Measurements from ENCODE around the gene ARHGEF4. TPM values are rescaled to one million over a fixed set of nuclear protein-coding genes. Genes with fewer than 3 reads are reported as not detected.
A peak's percentile ranks its signal among the peaks of the same experiment; 100 is the strongest.

The ARHGEF4 gene
- total RNA-seq, 1 donor from 2014 or later: 74.8 TPM

- Histone ChIP-seq H3K36me3 (ENCODE audit: control insufficient read depth, insufficient read depth, low read length) (peaks cover 2% of the 10 kb centered on the region), H3K4me3 (ENCODE audit: low read depth, low read length) (no peak overlapping the region), H3K27me3 (ENCODE audit: control insufficient read depth, insufficient read depth, low read length) (no peaks in the 10 kb centered on the region)
- DNase-seq (ENCODE audit: low read depth) (no peak), FAIRE-seq (no peak)
- TF ChIP-seq, protein P1, sequence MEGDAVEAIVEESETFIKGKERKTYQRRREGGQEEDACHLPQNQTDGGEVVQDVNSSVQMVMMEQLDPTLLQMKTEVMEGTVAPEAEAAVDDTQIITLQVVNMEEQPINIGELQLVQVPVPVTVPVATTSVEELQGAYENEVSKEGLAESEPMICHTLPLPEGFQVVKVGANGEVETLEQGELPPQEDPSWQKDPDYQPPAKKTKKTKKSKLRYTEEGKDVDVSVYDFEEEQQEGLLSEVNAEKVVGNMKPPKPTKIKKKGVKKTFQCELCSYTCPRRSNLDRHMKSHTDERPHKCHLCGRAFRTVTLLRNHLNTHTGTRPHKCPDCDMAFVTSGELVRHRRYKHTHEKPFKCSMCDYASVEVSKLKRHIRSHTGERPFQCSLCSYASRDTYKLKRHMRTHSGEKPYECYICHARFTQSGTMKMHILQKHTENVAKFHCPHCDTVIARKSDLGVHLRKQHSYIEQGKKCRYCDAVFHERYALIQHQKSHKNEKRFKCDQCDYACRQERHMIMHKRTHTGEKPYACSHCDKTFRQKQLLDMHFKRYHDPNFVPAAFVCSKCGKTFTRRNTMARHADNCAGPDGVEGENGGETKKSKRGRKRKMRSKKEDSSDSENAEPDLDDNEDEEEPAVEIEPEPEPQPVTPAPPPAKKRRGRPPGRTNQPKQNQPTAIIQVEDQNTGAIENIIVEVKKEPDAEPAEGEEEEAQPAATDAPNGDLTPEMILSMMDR (IDR thresholded peaks at IDR 0.05; ENCODE audit: insufficient read depth, low read length, severe bottlenecking): no peak
Measured at GRCh38 chr2:130874512-130874911, 37.8 kb downstream of the ARHGEF4 start.

DNA sequence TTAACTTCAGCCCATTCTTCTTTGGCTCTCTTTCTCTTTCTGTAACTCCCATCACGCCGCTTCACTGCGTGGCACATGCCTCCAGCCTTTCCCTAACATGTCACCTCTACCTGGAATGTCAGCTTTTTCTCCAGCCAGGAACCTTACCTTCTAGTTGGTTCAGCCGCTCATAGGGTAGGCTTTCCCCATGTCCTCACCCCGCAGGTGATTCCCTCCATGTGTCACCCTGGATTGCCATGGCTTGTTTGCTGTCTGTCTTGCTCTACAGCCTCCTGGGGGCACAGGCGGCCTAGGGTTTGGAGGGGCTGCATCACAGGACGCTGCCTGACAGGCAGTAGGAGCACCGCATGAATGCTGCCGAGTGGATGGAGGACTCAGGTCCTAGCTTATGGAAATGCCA lies 39.2 kb downstream of the ARHGEF4 start:
- Histone ChIP-seq H3K4me3 (ENCODE audit: low read depth, low read length) (no peak overlapping the region), H3K36me3 (ENCODE audit: control insufficient read depth, insufficient read depth, low read length) (peaks cover 3% of the 10 kb centered on the region), H3K27me3 (ENCODE audit: control insufficient read depth, insufficient read depth, low read length) (no peaks in the 10 kb centered on the region)
- TF ChIP-seq, protein P1 (IDR thresholded peaks at IDR 0.05; ENCODE audit: insufficient read depth, low read length, severe bottlenecking): no peak
- FAIRE-seq: no peak
- DNase-seq (ENCODE audit: low read depth): no peak

DNA sequence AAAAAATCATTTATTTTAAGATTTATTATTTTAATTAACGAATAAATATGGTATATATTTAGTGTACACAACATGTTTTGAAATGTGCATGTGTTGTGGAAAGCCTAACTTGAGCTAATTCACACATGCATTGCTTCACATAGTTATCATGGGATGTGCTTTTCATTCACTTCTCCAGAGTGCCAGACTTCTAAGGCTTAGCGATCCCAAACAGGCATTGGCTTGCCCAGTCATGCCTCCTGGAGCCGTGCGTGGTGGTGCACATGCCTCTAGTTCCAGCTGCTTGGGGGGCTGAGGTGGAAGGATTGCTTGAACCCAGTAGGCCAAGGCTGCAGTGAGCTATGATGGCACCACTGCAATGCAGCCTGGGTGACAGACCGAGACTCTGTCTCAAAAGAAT lies 40.5 kb downstream of the ARHGEF4 start:
- DNase-seq (ENCODE audit: low read depth) (peak; percentile 85), FAIRE-seq (no peak)
- TF ChIP-seq, protein P1 (IDR thresholded peaks at IDR 0.05; ENCODE audit: insufficient read depth, low read length, severe bottlenecking): no peak
- Histone ChIP-seq H3K4me3 (ENCODE audit: low read depth, low read length) (no peak overlapping the region), H3K27me3 (ENCODE audit: control insufficient read depth, insufficient read depth, low read length) (no peaks in the 10 kb centered on the region), H3K36me3 (ENCODE audit: control insufficient read depth, insufficient read depth, low read length) (peaks cover 3% of the 10 kb centered on the region)

DNA sequence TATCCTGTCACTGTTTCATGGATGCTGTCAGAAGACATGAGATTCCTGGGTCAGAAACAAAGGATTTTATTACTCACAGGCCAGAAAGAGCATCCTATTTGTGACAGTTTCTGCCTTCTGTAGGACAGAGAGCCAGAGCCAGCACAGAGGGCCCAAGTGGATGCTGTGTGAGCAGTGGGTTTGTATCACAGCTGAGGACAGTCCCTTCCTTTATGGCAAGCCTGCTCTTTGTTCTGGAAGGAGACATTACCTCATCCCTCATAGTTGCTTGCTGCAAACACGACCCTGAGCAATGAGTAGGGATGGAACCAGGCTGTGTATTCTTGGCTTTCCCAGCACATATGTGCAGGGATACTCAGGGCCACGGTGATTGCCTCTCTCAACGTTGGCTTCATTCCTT lies 41.6 kb downstream of the ARHGEF4 start:
- peaks cover 3% of the 10 kb centered on the region for H3K36me3 ChIP-seq (ENCODE audit: control insufficient read depth, insufficient read depth, low read length)
- DNase-seq (ENCODE audit: low read depth) (no peak), FAIRE-seq (no peak)
- TF ChIP-seq, protein P1 (IDR thresholded peaks at IDR 0.05; ENCODE audit: insufficient read depth, low read length, severe bottlenecking): no peak
- no peak overlapping the region for H3K4me3 ChIP-seq (ENCODE audit: low read depth, low read length)
- no peaks in the 10 kb centered on the region for H3K27me3 ChIP-seq (ENCODE audit: control insufficient read depth, insufficient read depth, low read length)

GRCh38 chr2:130878933-130879332 lies 42.2 kb downstream of the ARHGEF4 start:
- Histone ChIP-seq H3K27me3 (ENCODE audit: control insufficient read depth, insufficient read depth, low read length) (no peaks in the 10 kb centered on the region), H3K36me3 (ENCODE audit: control insufficient read depth, insufficient read depth, low read length) (peaks cover 3% of the 10 kb centered on the region), H3K4me3 (ENCODE audit: low read depth, low read length) (no peak overlapping the region)
- no peak for DNase-seq (ENCODE audit: low read depth)
- FAIRE-seq: no peak
- TF ChIP-seq, protein P1 (IDR thresholded peaks at IDR 0.05; ENCODE audit: insufficient read depth, low read length, severe bottlenecking): no peak

GRCh38 chr2:130882111-130882690 lies 45.5 kb downstream of the ARHGEF4 start:
- no peak overlapping the region for H3K4me3 ChIP-seq (ENCODE audit: low read depth, low read length)
- peaks cover 3% of the 10 kb centered on the region for H3K36me3 ChIP-seq (ENCODE audit: control insufficient read depth, insufficient read depth, low read length)
- TF ChIP-seq, protein P1 (IDR thresholded peaks at IDR 0.05; ENCODE audit: insufficient read depth, low read length, severe bottlenecking): no peak
- H3K27me3 ChIP-seq (ENCODE audit: control insufficient read depth, insufficient read depth, low read length): no peaks in the 10 kb centered on the region
- FAIRE-seq (peak; percentile 62), DNase-seq (ENCODE audit: low read depth) (peak; percentile 90)
